NCI-H2196 treated with DMSO at 0.1 percent for 48 hours (cell line): ENCODE results near the gene UXS1.

Experiments used
- DNase-seq: peaks from one replicate; lab custom pipeline; 2025; ENCODE audit not compliant: unreplicated experiment; lab: John Stamatoyannopoulos, UW

The UXS1 gene

DNA sequence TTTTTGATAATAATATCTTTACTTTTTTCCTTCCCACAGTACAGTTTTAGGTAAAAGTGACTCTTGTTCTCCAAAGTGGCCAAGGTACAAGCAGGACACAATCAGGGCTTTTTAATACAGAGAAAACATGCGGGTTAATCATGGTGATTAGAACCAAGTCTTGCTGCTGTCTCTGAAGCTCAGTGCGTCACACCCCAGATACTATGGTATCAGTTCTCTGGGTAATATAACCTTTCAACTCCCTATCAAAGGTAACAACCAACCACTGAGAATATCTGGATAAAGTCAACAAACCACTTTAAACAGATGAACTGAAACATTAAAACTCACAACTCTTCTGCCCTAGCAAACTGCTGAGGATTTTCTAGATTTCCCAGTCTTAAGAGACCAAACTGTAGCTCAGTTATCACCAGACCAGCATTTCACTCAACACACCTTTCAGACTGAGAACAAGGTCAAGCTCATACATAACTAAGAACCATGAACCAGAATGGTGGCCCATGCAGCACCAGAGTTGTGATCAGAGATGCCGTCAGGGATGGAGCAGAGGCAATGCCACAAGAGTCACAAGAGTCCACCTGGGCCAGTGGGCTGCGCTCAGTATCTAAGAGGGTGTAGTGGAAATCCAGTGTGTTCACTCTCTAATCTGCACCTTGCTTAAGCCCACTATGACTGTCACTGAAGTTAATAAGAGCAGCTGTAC is 103.0 kb downstream of the UXS1 start:
- DNase-seq, result no peak

DNA sequence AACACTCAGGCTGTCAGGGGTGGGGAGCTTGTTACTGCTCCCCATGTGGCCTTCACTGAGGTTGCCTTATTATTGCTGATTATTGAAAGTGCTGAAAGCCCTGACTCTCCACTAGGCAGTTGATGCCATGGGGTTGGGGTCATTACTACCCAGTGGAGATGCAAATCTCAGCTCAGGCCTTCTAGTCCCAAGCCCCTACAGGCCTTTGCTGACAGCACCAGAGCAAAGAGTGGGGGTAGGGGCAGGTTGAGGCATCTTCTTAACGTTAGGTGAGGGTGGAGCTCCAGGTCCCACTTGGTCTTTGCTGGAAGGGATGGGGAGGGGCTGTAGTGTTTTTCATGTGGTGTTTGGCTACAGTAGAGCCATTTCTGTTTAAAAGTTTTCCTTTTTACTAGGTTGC is 104.5 kb downstream of the UXS1 start:
- DNase-seq, result no peak

DNA sequence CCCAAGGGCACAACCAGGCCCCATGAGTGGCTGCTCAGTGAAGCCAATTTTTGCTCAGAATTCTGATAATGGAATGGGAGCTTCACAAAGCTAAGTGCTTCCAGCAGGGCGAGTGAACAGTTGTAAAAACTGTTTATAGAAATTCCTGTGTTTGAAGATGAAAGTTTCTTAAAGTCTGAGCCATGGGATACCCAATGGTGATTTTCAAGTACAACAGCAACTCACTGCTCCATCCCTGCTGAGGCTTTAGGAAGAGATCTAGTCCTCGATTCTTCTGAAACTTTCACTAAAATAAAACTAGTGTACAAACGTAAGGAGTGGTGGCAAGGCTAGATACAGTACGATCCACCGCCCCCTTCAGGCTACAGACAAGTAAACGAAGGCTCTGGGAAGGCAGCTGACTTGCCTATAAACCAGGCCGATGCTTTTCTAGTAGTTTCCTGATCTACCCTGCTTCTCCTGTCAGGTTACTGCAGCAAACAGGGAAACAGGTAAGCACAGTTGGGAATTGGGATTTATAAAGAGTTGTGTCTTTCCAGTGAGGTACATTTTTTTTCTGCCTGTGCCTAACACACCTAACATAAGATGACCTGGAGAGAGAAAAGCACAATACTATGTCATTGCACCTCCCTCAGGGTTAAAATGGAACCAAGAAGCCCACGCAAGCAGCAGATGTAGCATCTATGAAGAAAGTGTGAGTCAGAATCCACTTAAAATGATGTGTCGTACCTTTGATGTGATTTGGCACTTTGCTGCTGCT is 108.7 kb downstream of the UXS1 start:
- DNase-seq, result no peak

DNA sequence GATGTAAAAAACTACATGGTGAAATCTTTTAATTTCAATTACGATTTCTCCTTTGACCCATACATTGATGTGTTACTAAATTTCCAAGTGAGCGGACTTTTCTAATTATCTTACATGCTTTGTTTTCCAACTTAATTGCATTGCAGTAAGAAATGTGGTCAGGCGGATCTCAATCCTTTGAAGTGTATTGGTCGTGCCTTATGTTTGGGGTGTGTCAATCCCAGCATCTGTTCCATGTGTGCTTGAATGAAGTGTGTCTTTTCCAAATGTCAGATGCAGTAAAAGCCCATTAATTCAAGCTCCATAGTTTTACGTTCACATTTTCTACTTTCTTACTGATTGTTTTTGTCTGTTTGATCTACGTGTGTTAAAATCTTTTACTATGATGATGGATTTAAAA is 113.1 kb downstream of the UXS1 start:
- DNase-seq, result no peak

DNA sequence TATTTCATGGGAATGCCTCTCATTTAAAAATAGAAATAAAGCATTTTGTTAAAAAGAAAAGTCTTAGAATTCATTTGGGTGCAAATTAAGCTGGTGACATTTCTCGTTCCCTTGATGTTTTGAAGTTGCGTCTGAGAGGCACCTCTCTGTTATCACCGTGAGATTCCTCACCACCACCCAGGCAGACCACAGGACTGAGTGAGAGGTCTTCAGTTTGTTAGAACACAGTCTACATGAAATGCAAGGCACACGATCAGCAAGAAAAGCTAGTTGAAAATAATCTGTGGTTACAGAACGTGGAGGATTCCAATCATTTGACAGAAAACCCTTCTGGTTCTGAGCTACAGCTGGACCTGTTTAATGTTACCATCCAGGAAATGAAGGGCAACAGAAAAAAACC is 116.0 kb downstream of the UXS1 start:
- no peak for DNase-seq

DNA sequence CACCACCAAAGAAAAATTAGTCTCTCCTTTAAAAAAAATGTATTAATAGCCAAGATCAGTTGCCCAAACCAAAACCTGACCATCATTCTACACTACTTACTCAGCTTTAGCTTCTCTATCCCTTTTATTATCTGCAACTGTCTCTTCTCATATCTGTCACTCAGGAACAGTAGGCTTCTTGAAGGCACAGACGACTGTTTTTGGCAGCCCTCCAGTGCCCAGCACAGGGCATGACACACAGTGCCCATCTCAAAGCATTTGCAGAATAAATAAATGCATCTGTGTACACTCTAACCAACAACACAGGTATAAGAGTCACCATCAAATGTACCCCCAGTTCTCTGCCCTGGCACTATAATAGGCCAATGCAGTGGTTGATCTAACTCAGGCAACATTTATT is 117.2 kb downstream of the UXS1 start:
- DNase-seq, result no peak

DNA sequence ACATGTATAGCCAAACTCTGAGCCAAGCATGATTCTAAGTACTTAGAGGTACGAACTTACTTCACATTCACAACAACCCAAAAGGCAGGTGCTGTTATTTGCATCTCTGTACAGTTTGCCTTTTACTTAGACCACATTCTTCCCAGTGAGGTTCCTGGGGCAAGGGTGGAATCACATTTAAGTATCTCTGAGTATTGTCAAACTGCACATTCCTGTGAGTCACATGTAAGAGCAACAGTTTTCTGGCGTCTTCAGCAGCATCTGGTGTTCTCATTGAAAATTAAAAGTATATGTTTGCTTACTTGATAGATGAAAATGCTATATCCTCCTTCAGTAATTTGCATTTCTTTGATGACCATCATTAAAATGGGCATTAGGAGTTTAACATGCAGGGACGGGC is 119.1 kb downstream of the UXS1 start:
- DNase-seq, result no peak

DNA sequence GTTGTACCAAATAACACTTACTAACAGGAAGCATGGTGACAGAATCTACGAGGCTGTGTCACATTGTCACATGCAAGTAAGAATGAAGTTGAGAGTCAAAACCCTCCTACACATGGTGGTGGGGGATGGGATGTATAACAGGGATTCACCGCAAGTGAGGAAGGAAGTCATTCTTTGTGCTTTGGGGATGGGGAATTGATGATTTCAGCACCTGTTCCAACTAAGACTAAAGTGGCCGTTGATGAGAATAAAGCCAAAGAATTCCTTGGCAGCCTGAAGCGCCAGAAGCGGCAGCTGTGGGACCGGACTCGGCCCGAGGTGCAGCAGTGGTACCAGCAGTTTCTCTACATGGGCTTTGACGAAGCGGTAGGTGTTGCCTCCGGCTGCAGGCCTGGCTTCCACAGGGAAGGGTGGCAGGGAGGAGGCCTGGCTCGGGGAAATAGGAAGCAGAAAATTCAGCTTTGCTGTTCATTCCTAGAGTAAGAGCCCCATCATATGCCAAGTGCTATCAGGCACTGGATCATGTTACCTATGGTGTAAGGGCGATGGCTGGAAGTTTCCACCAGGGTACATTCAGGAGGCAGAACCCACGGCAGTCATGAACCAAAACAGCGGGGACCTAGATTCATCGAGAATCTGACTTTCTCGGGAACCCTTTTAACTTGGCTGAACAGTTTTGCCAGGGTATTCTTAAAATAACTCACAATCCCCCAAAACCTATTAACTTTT is 120.3 kb downstream of the UXS1 start:
- DNase-seq, result no peak

DNA sequence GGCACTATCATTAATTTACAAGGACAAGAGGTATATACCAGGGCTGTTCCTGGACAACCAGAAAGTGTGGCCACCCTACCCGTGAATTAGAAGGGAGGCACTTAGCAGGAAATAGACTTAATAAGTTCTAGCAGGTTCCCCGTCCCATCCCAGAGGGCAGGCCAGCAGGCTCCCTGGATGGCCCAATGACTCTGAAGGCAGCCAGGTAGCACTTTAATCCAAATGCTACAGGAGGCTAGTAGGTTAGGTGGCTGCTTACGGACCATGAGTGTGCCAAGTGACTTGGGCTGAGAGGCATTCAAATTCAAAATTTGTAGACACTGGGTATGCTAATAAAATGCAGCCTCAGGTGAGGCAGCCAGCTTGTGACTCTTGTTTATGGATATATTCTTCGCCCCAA is 123.9 kb downstream of the UXS1 start:
- no peak for DNase-seq

DNA sequence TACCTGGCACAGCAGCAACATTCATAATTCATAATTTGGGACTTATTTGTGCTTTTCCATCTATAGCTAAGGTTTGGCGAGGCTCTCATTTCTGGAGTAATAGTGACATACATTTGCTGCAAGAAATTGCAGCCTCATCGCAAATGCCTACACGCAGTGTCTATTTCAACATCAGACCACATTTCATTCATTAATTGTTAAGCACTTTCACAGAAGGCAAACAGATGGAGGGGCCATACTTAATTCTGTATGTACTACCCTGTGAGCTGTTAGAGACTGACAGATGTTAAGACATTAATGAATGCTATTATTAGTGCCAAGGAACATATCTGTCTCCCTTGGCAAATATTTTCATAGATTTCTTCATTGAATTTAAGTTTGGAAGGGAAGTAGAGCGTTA is 125.7 kb downstream of the UXS1 start:
- DNase-seq, result no peak

DNA sequence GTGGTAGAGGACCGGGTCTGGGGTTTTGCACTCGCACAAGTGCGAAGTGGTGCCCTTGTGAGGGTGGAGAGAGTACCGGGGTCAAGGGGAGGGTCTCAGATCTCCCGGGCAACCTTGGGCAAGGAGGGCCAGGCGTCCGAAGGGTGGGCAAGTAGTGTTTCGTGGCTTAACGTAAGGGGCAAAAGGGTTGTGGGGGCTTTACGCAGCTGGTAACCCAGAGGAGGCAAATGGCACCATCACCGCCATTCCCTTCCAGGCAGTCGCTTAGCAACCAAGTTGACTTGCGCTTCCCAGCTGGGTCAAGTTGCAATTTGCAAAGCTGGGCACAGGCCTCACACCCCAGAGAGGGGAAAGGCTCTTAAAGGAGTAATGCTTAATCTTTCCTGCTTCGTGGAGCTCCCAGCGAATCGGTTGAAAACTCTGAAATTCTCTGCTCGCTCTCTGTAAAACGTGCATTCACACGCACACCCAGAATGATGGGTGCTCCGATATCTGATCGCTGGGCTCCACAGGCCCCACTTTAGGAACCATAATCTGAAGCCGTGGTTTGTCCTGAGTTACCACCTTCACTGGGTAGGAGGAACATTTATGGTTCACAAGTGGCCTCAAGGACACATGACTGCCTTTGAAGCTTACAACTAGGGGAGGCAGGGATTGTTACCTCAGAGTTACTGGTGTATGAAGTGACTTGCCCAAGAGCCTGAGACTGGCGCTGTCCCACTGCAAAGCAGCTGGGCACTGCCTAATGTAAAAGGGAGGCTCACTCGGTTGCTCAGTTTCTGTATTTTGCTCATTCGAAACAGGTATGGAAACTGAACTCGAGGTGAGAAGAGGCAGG is 127.9 kb downstream of the UXS1 start:
- DNase-seq, result no peak

DNA sequence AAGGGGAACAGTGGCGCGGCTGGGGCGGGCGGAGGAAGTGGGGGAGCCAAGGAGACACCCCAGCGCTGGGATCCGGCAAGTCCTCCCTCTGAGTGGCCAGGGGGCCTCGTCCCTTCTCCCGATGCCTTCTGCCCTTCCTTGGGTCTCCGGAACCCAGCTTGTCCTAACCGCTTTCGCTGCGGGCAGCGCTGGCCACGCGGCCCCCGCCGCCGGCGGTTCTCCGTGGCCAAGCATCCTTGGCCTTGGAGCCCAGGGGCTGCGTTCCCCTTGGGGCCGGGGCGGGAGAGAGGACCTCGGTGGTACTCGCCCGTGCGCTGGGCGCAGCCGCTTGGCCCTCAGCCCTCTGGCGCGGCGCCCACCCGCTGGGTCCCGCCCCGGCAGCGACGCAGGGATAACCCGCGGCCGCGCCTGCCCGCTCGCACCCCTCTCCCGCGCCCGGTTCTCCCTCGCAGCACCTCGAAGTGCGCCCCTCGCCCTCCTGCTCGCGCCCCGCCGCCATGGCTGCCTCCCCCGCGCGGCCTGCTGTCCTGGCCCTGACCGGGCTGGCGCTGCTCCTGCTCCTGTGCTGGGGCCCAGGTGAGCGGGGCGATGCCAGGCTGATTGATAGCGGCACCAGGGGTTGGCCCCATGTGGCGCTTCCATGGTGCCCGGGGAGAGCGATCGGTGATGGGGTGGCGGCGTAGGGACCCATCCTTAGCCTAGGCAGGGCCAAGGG is 128.7 kb downstream of the UXS1 start:
- DNase-seq, result no peak

DNA sequence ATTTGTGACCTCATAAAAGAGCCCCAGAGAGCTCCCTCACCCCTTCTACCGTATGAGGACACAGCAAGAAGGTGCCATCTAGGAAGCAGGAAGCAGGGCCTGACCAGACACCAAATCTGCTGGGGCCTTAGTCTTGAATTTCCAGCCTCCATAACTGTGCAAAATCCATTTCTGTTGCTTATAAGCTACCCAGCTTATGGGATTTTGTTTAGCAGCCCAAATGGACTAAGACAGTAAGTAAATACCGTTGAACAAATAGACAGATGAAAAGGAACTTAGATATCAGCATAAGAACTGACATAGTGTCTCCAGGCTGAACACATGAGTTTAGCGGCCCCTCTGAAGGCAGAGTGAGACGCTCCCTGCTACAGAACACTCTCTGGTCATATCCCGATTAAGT is 130.9 kb downstream of the UXS1 start:
- DNase-seq, result no peak

DNA sequence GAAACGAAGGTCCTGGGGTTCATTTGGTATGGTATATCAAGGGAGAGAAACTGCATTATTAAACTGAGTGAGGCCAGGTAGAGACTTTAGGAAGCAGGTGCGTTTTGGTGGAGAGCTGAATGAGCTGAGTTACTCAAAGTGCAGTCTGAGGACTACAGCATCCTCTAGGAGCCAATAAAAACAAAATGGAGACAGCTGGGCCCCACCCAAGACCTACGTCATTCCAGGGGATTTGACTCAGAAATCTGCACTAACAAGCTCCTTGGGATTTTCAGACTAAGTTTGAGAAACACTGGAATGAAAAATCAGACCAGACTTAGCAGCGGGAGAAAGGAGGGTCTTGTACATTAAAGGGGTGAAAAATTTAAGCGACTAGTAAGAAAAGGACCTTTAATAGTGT is 131.5 kb downstream of the UXS1 start:
- no peak for DNase-seq

DNA sequence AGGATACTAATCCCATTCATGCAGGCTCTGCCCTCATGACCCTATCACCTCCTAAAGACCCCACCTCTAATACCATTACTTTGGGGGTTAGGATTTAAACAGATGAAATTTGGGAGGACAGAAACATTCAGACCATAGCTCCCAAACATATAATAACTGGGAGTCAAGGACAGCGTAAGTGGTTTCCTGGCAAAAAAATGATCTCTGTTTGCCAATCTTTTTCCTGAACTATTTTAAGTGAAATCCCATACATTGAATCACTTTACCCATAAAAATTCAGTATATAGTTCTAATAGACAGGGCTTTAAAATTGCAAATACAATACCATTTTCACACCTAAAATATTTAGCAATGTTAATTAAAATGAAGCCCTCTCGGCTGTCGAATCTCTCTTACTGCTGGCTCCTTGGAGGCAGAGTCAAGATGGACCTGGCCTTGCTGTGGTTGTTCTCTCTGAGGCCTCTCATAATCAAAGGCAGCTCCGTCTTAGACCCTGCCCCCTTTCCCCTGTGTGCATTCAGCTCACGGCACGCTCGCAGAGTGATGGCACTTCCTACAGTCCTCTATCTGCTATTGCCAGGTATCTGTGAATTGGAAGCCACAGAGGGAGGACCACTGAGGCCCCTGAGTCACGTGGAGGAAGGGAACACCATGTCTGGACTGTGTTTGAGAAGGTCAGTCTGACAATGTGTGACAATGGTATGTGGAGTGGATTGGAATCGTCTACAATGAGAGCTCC is 132.3 kb downstream of the UXS1 start:
- no peak for DNase-seq

DNA sequence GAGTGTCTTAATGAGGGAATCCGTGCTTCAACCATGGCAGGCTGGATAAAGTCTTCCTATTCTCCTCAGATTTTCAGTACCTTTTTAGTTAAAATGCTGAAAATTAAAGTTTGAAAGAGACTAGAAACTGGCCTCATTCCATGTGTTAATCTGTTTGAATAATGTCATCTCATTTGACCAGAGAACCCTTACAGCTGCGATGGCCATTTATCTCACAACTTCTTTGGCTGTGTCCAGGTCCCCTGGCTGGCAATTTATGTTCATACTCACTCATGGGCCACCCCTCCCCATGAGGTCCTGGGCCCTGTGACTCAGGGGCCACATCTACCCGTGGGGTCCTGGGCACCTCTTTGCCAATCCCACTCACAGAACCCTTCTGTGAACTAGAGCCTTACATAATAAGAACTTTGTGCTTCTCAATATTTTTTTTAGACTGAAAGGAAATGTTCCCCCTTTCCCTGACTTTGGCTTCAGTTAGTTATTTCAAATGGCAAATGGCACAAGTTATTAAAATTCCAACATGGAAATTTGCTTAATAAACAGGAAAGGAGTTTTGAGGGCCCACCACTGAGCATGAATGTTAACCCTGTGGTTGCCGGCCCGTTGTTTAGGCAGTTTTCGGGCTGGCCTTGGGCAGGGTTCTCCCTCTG is 134.6 kb downstream of the UXS1 start:
- no peak for DNase-seq

DNA sequence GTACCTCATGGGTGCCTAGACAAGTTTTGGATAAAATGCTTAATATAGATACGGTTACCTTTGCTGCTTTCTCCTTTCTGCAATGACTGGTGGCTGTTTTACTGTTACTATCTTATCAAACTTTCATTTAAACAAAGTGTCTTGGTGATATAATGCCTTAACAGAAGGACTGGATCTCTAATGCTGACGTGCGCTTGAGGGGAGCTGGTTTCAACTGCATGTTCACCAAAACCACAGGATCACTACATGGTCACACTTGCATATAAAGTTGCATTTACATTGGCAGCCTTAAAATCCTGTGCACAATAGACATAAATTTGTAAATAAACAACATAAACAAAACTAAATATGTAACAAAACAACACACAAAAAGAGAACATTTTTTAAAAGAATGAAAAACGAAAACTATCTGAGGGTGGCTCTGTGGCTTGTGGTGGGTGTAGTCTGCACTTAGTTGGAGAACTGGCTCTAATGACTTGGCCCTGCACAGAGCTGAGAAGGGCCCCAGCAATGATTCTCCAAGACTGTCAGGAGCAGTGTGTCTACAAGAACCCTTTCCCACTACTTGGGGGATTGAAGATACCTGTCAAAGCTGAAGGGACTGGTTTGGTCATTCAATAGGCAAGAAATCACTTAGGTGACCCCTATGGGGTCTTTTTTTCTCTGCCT is 135.5 kb downstream of the UXS1 start:
- no peak for DNase-seq

DNA sequence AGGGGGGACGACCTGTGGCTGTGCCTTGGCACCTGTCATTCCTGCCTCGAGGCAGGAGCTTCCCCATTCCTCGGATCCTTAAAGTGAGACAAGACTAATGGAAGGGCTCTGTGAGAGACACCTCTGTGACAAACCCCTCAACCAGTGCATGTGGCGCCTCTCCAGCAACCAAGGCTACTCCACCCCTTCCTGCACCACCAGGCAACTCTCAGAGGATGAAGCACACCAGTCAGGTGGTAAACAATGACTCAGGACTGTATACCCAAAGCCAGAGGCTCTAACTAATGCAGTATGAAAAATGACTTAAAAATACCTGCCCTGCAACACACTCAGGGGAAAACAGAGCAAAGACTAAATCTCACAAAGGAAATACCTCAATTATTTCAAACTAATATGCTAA is 136.9 kb downstream of the UXS1 start:
- DNase-seq, result no peak
